Ecto neural progenitor cell (in vitro differentiated cells): ENCODE results near the gene CLSTN2.

Experiments
- DNase-seq: peaks from one replicate; pipeline ENCODE4 v3.0.0-alpha.2; 2018; ENCODE audit warnings: low spot score

The CLSTN2 gene

GRCh38 chr3:139935016-139935865 lies at the start of gene CLSTN2:
Gene CLSTN2 (plus strand): TSS chr3:139935185.
- peak; percentile 59 for DNase-seq

- DNase-seq: no peak
Observed at GRCh38 chr3:139887431-139887830, 47.6 kb upstream of the CLSTN2 start.

GRCh38 chr3:139888561-139889140 lies 46.3 kb upstream of the CLSTN2 start:
- DNase-seq: no peak

- DNase-seq: no peak
Observed at GRCh38 chr3:139893267-139893962, 41.6 kb upstream of the CLSTN2 start.

GRCh38 chr3:139893963-139894642 lies 40.9 kb upstream of the CLSTN2 start:
- DNase-seq: no peak

GRCh38 chr3:139894643-139894989 lies 40.4 kb upstream of the CLSTN2 start:
- no peak for DNase-seq

GRCh38 chr3:139897759-139898158 lies 37.2 kb upstream of the CLSTN2 start:
- DNase-seq: no peak

- no peak for DNase-seq
Observed at GRCh38 chr3:139906418-139906817, 28.6 kb upstream of the CLSTN2 start.

GRCh38 chr3:139909811-139910210 lies 25.2 kb upstream of the CLSTN2 start:
- no peak for DNase-seq

- no peak for DNase-seq
Observed at GRCh38 chr3:139916271-139916670, 18.7 kb upstream of the CLSTN2 start.

GRCh38 chr3:139917226-139917785 lies 17.7 kb upstream of the CLSTN2 start:
- no peak for DNase-seq

- DNase-seq: no peak
Observed at GRCh38 chr3:139928708-139929505, 6.1 kb upstream of the CLSTN2 start.

- no peak for DNase-seq
Observed at GRCh38 chr3:139930211-139930610, 4.8 kb upstream of the CLSTN2 start.

GRCh38 chr3:139933766-139934165 lies 1.2 kb upstream of the CLSTN2 start:
- DNase-seq: no peak

- DNase-seq: peak; percentile 86
Observed at GRCh38 chr3:139934613-139935015, 371 bp upstream of the CLSTN2 start.

- peak; percentile 63 for DNase-seq
Observed at GRCh38 chr3:139935866-139936817, 1.2 kb downstream of the CLSTN2 start.

GRCh38 chr3:139937674-139938279 lies 2.8 kb downstream of the CLSTN2 start:
- DNase-seq: no peak

- DNase-seq: no peak
Observed at GRCh38 chr3:139939681-139940190, 4.8 kb downstream of the CLSTN2 start.

- no peak for DNase-seq
Observed at GRCh38 chr3:139940622-139941021, 5.6 kb downstream of the CLSTN2 start.

- DNase-seq: no peak
Observed at GRCh38 chr3:139941580-139941979, 6.6 kb downstream of the CLSTN2 start.
